Stimulated activated CD8-positive, alpha-beta memory T cell treated with anti-CD3 and anti-CD28 coated beads, Interleukin-15, amount 100 ng/mL, for 24 hours (primary cell): ENCODE data around the gene RCAN2.
"Not testable (repeated sequence)": the region's sequence is repeated elsewhere in the genome, so short reads cannot be mapped to it uniquely, and the experiment has no call there.

Experiments used
- DNase-seq: peaks from one replicate; pipeline ENCODE4 v3.0.0-alpha.2; 2020; ENCODE audit warnings: low read depth

Gene RCAN2

GRCh38 chr6:46333481-46333880, 157.8 kb downstream of the RCAN2 start:
- no peak for DNase-seq

- not testable (repeated sequence) for DNase-seq
Measured at GRCh38 chr6:46332448-46332847, 158.8 kb downstream of the RCAN2 start.

GRCh38 chr6:46331461-46331860, 159.8 kb downstream of the RCAN2 start:
- DNase-seq = no peak

- no peak for DNase-seq
Measured at GRCh38 chr6:46329568-46329967, 161.7 kb downstream of the RCAN2 start.

- DNase-seq = no peak
Measured at GRCh38 chr6:46327779-46328178, 163.5 kb downstream of the RCAN2 start.

GRCh38 chr6:46325561-46326530, 165.4 kb downstream of the RCAN2 start:
- no peak for DNase-seq

- DNase-seq = no peak
Measured at GRCh38 chr6:46324706-46325105, 166.5 kb downstream of the RCAN2 start.

GRCh38 chr6:46323966-46324622, 167.2 kb downstream of the RCAN2 start:
- no peak for DNase-seq

GRCh38 chr6:46323312-46323965, 167.8 kb downstream of the RCAN2 start:
- DNase-seq = no peak

- no peak for DNase-seq
Measured at GRCh38 chr6:46320505-46320904, 170.7 kb downstream of the RCAN2 start.

GRCh38 chr6:46315589-46315988, 175.7 kb downstream of the RCAN2 start:
- DNase-seq = no peak

GRCh38 chr6:46312654-46313053, 178.6 kb downstream of the RCAN2 start:
- DNase-seq = no peak

GRCh38 chr6:46310196-46310595, 181.1 kb downstream of the RCAN2 start:
- no peak for DNase-seq

GRCh38 chr6:46306431-46306830, 184.8 kb downstream of the RCAN2 start:
- no peak for DNase-seq

- no peak for DNase-seq
Measured at GRCh38 chr6:46305833-46306232, 185.4 kb downstream of the RCAN2 start.

- no peak for DNase-seq
Measured at GRCh38 chr6:46305236-46305635, 186.0 kb downstream of the RCAN2 start.

- no peak for DNase-seq
Measured at GRCh38 chr6:46302816-46303215, 188.4 kb downstream of the RCAN2 start.

GRCh38 chr6:46302176-46302575, 189.1 kb downstream of the RCAN2 start:
- no peak for DNase-seq

- DNase-seq = no peak
Measured at GRCh38 chr6:46299253-46299652, 192.0 kb downstream of the RCAN2 start.

GRCh38 chr6:46296586-46296985, 194.7 kb downstream of the RCAN2 start:
- DNase-seq = no peak

GRCh38 chr6:46293641-46294316, 197.5 kb downstream of the RCAN2 start:
- DNase-seq = no peak

- DNase-seq = no peak
Measured at GRCh38 chr6:46291880-46292279, 199.4 kb downstream of the RCAN2 start.
